Skeletal muscle cell (primary cell): Measurements from ENCODE around the gene CRYBG2.
A peak's percentile ranks its signal among the peaks of the same experiment; 100 is the strongest.

Experiments used
- DNase-seq: peaks from one replicate; pipeline ENCODE4 v3.0.0-alpha.2; 2010; ENCODE audit warnings: low read depth
- H3K4me3 ChIP-seq: 2 replicates; pipeline ENCODE4 v1.5.1; 2011; ENCODE audit warnings: low read depth, mild to moderate bottlenecking, control low read depth, low read length, moderate library complexity

Gene CRYBG2

DNA sequence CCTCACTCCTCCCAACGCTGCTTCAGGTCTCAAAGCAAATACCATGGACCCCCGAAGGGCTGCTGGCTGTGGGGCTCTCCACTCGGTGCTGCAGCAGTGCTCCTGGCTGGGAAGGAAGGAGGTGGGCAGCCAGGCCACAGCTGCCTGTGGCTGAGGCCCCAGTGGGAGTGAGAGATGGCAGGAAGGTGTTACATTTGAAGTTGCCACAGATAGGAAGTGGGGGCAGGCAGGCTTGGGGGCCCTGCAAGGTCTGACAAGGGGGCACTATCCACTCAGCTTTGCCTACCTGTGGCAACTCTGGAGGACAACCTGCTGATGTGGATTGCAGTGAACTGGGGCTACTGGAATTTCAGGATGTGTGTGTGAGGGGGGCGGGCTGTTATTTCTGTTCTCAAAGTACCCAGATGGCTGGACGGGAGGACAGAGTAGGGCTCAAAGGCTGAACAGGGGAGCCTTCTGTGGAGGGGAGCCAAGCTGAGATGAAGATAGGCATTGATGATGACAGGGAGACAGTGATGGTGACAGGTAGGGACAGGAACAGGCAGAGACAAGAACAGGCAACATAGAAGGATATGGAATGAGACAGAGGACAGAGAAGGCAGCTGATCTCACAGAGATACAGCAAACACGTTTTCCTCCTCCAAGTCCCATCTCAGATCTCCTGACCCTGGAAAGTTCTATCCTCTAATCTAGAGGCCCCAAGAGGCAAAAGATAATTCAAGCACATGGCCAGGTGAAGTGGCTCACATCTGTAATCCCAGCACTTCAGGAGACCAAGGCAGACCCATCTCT is 16.9 kb upstream of the CRYBG2 start:
- no peak overlapping the region for H3K4me3 ChIP-seq
- DNase-seq = no peak

DNA sequence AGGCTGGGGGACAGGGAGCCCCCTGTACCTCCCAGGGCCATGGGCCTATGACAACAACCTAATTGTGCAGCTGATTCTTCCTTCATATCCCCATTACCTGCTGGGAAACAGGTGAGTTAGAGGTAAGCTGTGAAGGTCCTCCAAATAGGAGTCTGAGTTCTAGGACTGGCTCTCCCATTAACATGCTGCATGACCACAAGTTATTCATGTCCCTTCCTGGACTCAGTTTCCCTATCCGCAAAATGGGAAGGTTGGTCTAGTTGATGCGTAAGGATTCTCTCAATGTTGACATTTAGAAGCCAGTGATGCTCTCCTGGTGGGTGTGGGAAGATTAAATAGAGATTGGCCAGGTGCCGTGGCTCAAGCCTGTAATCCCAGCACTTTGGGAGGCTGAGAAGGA is 14.6 kb upstream of the CRYBG2 start:
- DNase-seq = no peak
- H3K4me3 ChIP-seq = no peak overlapping the region

GRCh38 chr1:26368006-26368405 is 14.1 kb upstream of the CRYBG2 start:
- no peak overlapping the region for H3K4me3 ChIP-seq
- DNase-seq = no peak

DNA sequence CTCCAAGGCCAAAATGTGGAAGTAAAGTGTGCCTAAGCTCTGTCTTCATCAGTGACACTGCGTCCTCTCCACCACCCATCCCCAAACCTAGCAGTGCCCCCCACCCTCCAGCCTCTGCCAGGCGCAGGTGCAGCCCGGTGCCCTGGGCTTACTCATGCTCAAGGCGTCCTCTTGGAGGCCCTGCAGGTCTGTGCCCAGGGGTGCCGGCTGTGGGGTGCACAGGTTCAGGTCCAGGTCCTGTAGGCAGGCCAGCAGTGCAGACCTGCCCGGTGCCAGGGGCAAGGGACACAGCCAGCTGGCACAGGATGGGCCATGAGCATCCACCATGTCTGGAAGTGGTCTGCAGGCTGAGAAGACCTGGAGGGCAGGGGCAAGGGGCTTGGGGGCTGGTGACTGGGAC is 13.5 kb upstream of the CRYBG2 start:
- no peak overlapping the region for H3K4me3 ChIP-seq

GRCh38 chr1:26364956-26365355 is 11.0 kb upstream of the CRYBG2 start:
- no peak for DNase-seq
- no peak overlapping the region for H3K4me3 ChIP-seq

More for the DNA sequence above, 13.5 kb upstream of the CRYBG2 start:
- no peak for DNase-seq

DNA sequence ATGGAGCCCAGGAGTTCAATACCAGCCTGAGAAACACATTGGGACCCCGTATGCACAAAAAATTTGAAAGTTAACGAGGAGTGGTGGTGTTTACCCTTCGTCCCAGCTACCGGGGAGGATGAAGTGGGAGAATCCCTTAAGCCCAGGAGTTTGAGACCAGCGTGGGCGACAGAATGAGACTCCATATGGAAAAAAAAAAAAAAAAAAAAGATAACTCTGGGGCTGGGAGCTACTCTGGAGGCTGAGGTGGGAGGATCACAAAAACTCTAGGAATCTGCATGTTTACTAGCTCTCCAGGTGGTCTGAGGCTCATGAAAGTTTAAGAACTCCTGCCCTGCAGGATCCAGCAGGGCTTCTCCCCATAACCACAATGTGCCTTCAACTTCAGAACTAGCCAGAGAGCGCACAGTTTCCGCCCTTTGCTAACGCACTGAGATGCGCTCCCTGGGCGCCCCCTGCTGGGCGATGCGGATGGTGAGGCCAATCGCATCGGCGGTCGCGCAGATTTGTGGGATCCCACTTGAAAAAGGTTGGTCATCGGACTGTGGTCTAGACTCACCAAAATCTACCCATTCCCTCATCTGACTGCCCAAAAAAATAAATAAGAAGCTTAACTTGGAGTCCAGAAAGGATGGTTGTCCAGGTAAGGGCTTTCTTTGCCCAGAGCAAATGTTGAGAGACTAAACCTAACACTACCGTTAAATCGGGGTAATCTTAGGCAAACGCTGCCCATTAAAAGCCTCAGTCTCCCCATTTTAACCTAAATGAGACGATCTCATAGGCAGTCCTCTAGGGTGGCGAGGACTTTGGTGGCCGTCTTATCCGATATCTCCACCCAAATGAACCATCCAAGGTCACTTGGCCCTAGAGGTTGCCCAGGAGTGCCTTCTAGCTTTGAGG is 9.9 kb upstream of the CRYBG2 start:
- no peak for DNase-seq
- no peak overlapping the region for H3K4me3 ChIP-seq

DNA sequence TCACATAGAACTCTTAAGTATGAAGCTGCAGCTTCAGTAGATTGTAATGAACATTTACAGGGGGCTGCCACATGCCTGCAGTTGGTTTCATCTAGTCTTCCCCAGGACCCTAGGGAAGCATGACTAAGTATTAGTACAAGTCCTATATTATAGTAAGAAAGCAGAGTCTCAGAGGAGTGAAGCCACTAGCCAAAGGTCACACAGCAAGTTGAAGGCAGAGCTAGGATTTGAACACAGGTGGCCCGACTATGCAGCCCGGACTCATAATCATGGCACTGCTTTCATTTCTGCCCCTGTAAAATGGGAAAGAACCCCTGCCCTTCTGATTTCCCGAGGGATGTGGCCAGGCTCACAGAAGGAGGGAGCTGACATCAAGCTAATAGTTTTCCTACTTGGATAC is 8.4 kb upstream of the CRYBG2 start:
- no peak for DNase-seq
- no peak overlapping the region for H3K4me3 ChIP-seq

GRCh38 chr1:26361605-26362122 is 7.7 kb upstream of the CRYBG2 start:
- DNase-seq = no peak
- no peak overlapping the region for H3K4me3 ChIP-seq

DNA sequence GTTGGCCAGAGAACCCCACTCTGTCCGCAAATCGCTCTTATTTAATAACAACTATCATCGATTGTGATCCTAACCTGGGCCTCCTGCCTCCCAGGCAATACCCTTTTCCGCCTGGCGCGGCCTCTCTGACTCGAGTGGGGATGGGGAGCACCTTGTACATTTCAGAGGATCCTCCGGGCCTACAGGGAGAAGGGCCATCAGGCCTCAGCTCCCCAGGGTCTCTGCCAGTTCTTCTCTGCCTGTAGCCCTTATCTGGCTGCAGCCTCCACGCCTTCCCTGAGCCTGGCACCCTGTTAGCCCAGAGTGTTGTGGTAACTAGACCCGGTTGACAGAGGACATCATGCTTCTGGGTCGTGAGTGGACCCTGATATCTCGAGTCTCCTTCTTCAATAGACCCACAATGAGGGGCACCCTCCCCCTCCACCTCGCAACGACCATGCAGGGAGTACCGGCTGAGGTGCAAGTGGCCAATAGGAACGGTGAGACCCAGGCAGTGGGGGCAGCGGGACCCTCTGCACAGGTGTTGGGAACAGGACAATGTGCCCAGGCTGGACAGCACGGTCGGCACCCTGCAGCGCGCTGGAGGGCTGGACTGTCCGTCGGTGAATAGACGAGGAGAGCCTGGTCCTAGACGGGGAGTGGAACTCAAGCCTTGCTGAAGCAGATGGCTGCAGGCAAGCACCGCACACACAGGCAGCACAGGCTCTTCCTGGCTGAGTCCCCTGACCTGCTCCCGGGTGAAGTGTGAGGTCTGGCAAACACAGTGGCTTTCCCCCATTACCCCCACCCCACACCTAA is 7.1 kb upstream of the CRYBG2 start:
- no peak overlapping the region for H3K4me3 ChIP-seq
- no peak for DNase-seq

DNA sequence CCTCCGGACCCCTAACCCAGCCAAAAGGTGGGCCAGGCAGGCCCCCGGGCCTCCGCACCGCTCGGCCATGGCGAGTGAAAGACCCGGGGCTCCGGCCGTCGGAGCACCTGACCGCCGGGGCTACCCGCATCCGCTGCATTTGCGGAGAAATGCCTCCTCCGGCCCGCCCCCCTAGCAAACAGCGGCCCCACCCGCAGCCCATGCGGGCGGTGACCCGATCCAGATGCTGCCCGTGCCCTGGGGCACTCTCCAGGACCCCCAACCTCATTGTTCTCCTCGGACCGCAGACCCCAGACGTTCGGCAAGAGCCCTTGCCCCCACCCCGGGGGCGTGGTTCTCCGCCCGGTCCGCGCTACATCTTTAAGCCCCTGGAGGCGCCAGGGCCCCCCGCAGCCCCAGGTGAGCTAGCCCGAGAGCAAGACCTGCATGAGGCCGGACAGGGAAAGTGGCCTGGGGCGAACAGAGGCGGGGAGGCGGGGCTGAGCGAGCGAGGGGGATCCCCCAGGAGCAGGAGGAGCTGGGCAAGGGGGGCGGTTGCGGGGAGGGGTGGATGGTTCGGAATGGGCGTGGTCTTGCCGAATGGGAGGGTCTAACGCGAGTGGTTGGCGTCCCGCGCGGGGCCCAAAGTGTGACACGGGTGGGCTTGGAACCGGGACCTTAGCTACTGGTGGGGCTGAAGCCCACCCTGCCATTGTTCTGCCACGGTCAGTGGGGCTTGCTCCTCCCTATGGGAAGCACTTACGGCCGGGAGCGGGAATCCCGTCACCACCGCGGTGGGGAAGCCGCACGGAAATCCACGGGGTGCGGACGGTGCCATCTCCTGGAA is 6.3 kb upstream of the CRYBG2 start:
- DNase-seq = no peak

GRCh38 chr1:26358411-26359384 is 4.8 kb upstream of the CRYBG2 start:
- H3K4me3 ChIP-seq = no peak overlapping the region
- DNase-seq = no peak

More for the DNA sequence above, 6.3 kb upstream of the CRYBG2 start:
- H3K4me3 ChIP-seq = peak overlapping the region; percentile 5

DNA sequence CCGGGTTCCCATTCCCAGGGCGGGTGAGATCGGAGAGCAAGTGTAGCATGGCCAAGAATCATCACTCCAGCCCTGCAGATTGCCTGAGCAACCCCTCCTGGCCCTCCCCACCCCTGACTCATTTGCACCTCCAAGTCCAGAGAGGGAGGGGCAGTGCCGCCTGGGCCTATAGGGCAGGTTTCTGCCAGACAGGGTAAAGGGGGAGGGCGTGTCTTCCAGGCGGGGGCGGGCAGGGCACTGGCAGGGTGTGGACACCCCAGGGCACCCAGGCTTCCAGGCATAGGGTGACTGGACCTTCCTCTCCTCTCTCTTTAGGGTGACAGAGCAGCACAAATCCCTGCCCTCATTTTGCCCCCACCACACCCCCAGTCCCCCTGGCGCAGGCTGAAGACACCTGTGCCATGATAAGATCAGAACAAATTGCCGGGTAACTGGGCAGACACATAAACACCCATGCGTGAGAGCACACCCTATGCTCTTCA is 3.2 kb upstream of the CRYBG2 start:
- no peak for DNase-seq
- H3K4me3 ChIP-seq = no peak overlapping the region

DNA sequence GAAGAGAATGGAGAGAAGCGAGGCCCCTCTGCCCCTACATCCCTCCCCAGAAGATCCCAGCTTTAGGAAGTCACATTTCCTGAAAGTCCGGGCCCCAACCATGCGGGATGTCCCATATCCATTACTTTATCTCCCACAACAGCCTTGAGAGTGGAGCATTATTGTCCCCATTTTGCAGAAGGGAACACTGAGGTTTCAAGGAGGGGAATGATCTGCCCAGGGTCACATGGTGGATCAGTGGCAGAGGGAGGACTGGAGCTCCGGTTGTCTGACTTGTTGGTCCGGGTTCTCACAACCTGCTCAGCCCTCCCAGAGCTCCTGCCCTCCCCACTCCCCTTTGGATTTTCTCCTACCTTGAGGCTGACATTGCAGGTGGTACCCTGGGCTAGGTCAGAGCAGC is 2.2 kb upstream of the CRYBG2 start:
- no peak overlapping the region for H3K4me3 ChIP-seq
- DNase-seq = no peak

DNA sequence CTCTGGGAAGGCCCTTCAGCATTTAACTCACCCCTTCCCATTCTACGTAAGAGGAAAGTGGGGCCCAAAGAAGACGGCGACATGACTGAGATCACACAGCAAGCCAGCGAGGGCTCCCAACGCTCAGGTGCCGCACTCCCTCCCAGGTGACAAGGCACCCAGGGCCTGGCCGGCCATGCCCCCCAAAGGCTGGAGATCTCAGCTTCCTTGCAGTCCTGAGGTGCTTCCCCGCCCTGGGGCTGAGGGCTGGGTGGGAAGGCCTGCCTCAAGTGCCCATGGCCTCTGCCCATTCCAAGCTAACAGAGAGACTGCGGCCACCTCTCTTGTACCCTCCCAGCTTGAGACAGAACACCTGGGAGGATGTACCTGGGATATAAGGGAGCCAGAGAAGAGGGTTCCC is 1.0 kb upstream of the CRYBG2 start:
- no peak overlapping the region for H3K4me3 ChIP-seq
- DNase-seq = no peak

- H3K4me3 ChIP-seq = no peak overlapping the region
- DNase-seq = no peak
These were observed 595 bp downstream of the CRYBG2 start for GRCh38 chr1:26353210-26353859.

DNA sequence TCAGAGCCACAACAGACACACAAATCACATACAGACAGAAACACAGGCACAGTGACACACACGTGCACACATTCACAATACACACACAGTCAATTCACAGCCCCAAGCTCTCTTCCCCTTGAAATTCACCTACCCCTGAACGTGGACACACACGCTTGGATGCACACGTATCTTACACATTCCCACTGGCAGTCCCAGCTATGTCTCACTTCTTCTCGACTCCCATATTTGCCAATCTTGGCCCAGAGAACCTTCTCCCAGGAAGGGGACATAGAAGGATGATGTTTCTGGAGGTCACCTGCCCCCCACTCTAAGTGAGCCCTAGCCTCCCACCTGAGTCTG is 1.6 kb downstream of the CRYBG2 start:
- no peak for DNase-seq
- H3K4me3 ChIP-seq = no peak overlapping the region

GRCh38 chr1:26351590-26352337 is 2.2 kb downstream of the CRYBG2 start:
- DNase-seq = no peak
- no peak overlapping the region for H3K4me3 ChIP-seq
